ENCODE results near the gene CENPH.
"Not testable (repeated sequence)": the region's sequence is repeated elsewhere in the genome, so short reads cannot be mapped to it uniquely, and the experiment has no call there.

CENPH gene

GRCh38 chr5:69212022-69212421, 22.6 kb downstream of the CENPH start:
- TF ChIP-seq, protein P1, sequence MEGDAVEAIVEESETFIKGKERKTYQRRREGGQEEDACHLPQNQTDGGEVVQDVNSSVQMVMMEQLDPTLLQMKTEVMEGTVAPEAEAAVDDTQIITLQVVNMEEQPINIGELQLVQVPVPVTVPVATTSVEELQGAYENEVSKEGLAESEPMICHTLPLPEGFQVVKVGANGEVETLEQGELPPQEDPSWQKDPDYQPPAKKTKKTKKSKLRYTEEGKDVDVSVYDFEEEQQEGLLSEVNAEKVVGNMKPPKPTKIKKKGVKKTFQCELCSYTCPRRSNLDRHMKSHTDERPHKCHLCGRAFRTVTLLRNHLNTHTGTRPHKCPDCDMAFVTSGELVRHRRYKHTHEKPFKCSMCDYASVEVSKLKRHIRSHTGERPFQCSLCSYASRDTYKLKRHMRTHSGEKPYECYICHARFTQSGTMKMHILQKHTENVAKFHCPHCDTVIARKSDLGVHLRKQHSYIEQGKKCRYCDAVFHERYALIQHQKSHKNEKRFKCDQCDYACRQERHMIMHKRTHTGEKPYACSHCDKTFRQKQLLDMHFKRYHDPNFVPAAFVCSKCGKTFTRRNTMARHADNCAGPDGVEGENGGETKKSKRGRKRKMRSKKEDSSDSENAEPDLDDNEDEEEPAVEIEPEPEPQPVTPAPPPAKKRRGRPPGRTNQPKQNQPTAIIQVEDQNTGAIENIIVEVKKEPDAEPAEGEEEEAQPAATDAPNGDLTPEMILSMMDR (IDR thresholded peaks at IDR 0.05; ENCODE audit: insufficient read depth, low read length, poor library complexity, severe bottlenecking) = no peak
- H3K36me3 ChIP-seq (ENCODE audit: control insufficient read depth, insufficient read depth, low read length) = no peaks in the 10 kb centered on the region
- H3K27me3 ChIP-seq (replicated peaks; ENCODE audit: control insufficient read depth, insufficient read depth, low read length) = no peaks in the 10 kb centered on the region
- DNase-seq (ENCODE audit: extremely low read depth, insufficient read length) = no peak
- H3K4me3 ChIP-seq (replicated peaks; ENCODE audit: low read depth, low read length) = no peak overlapping the region

DNA sequence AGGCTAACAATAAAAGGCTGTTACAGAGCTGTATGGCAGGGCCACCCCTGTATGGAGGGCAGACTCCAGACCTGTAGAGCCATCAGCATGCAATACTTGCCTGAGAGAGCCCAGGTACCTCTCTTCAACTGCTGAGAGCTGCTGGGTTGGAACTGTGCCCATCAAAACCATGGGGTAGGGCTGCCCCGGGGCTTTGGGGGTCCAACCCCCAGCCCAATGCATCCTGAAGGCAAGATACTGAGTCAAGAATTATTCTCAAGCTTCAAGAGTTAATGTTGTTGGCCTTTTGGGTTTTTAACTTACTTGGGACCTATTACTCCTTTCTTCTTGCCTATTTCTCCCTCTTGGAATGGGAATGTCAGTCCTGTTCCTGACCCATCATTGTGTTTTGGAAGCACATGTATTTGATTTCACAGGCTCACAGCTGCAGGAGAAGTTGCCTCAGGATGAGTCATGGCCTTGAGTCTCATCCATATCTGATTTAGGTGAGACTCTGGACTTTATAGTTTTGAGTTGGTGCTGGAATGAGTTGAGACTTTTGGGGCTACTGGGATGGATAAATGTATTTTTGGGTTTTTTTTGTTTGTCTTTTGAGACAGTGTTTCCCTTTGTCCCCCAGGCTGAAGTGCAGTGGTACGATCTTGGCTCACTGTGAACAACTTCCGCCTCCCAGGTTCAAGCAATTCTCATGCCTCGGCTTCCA, 24.3 kb downstream of the CENPH start:
- H3K4me3 ChIP-seq (replicated peaks; ENCODE audit: low read depth, low read length) = no peak overlapping the region
- no peak for DNase-seq (ENCODE audit: extremely low read depth, insufficient read length)
- H3K27me3 ChIP-seq (replicated peaks; ENCODE audit: control insufficient read depth, insufficient read depth, low read length) = no peaks in the 10 kb centered on the region
- H3K36me3 ChIP-seq (ENCODE audit: control insufficient read depth, insufficient read depth, low read length) = no peaks in the 10 kb centered on the region
- TF ChIP-seq, protein P1 (IDR thresholded peaks at IDR 0.05; ENCODE audit: insufficient read depth, low read length, poor library complexity, severe bottlenecking) = no peak

DNA sequence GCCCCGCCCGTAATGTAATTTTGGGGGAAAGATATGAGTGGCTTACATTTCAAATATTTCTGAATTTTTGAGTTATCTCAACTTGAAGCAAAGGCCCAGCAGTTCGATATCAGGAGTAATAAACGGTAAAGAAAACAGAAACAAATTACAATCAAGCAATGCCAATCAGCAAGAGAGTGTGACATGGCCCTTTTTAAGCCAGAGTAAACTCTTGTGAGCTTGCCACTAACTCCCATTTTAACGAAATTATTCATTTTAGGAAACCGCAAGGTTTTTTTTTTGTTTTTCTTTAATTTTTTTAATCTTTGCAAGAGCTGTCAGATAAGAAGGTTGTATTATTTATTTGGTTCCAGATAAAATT, 27.7 kb downstream of the CENPH start:
- Histone ChIP-seq H3K27me3 (replicated peaks; ENCODE audit: control insufficient read depth, insufficient read depth, low read length) (no peaks in the 10 kb centered on the region), H3K36me3 (ENCODE audit: control insufficient read depth, insufficient read depth, low read length) (no peaks in the 10 kb centered on the region), H3K4me3 (replicated peaks; ENCODE audit: low read depth, low read length) (peak overlapping the region; percentile 100)
- DNase-seq (ENCODE audit: extremely low read depth, insufficient read length) = peak; percentile 32
- TF ChIP-seq, protein P1 (IDR thresholded peaks at IDR 0.05; ENCODE audit: insufficient read depth, low read length, poor library complexity, severe bottlenecking) = no peak

GRCh38 chr5:69217548-69218526, 28.5 kb downstream of the CENPH start:
- TF ChIP-seq, protein P1 (IDR thresholded peaks at IDR 0.05; ENCODE audit: insufficient read depth, low read length, poor library complexity, severe bottlenecking) = no peak
- Histone ChIP-seq H3K4me3 (replicated peaks; ENCODE audit: low read depth, low read length) (peak overlapping the region; percentile 100), H3K27me3 (replicated peaks; ENCODE audit: control insufficient read depth, insufficient read depth, low read length) (no peaks in the 10 kb centered on the region), H3K36me3 (ENCODE audit: control insufficient read depth, insufficient read depth, low read length) (no peaks in the 10 kb centered on the region)
- peak; percentile 98 for DNase-seq (ENCODE audit: extremely low read depth, insufficient read length)

DNA sequence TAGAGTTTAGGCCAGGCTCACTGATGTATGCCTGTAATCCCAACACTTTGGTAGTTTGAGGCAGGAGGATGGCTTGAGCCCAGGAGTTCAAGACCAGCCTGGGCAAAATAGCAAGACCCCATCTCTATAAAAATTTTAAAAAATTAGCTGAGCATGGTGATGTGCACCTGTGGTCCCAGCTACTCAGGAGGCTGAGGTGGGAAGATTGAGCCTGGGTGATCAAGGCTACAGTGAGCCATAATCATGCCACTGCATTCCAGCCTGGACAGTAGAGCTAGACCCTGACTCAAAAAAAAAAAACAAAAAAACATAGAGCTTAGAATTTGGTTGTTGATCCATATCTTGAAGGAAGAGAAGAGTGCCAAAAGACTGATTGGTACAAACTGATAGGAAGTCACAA, 30.6 kb downstream of the CENPH start:
- H3K27me3 ChIP-seq (replicated peaks; ENCODE audit: control insufficient read depth, insufficient read depth, low read length) = no peaks in the 10 kb centered on the region
- no peak overlapping the region for H3K4me3 ChIP-seq (replicated peaks; ENCODE audit: low read depth, low read length)
- no peak for DNase-seq (ENCODE audit: extremely low read depth, insufficient read length)
- TF ChIP-seq, protein P1 (IDR thresholded peaks at IDR 0.05; ENCODE audit: insufficient read depth, low read length, poor library complexity, severe bottlenecking) = no peak
- H3K36me3 ChIP-seq (ENCODE audit: control insufficient read depth, insufficient read depth, low read length) = no peaks in the 10 kb centered on the region

GRCh38 chr5:69220371-69220770, 31.0 kb downstream of the CENPH start:
- H3K4me3 ChIP-seq (replicated peaks; ENCODE audit: low read depth, low read length); DNase-seq (ENCODE audit: extremely low read depth, insufficient read length); H3K27me3 ChIP-seq (replicated peaks; ENCODE audit: control insufficient read depth, insufficient read depth, low read length); H3K36me3 ChIP-seq (ENCODE audit: control insufficient read depth, insufficient read depth, low read length): not testable (repeated sequence)

- H3K36me3 ChIP-seq (ENCODE audit: control insufficient read depth, insufficient read depth, low read length); H3K4me3 ChIP-seq (replicated peaks; ENCODE audit: low read depth, low read length); DNase-seq (ENCODE audit: extremely low read depth, insufficient read length); H3K27me3 ChIP-seq (replicated peaks; ENCODE audit: control insufficient read depth, insufficient read depth, low read length): not testable (repeated sequence)
Observed at GRCh38 chr5:69220833-69221232, 31.4 kb downstream of the CENPH start.

Measured in GM06990 (cell line).